ENCODE measurements around the gene HTR6. TPM values are rescaled to one million over a fixed set of nuclear protein-coding genes. Genes with fewer than 3 reads are reported as not detected.

The HTR6 gene
- total RNA-seq, 1 experiment from 2014 or later = 0.37 TPM

GRCh38 chr1:19708567-19709110 lies 44.0 kb downstream of the HTR6 start:
- Mint-ChIP-seq H3K4me1 (peaks cover 26 to 29% of the 10 kb centered on the region in 2 experiments), H3K27me3 (ENCODE audit: low read depth) (no peaks in the 10 kb centered on the region), H3K36me3 (ENCODE audit: insufficient read depth in 1 of 3, low read depth in 3 of 3) (no peaks in the 10 kb centered on the region), H3K9me3 (no peaks in the 10 kb centered on the region), H3K27ac (no peak overlapping the region), H3K4me3 (no peak overlapping the region)
- DNase-seq = no peak
- Histone ChIP-seq H3K18ac (ENCODE audit: insufficient read length, low read depth, low read length) (no peak overlapping the region), H3K4me2 (ENCODE audit: insufficient read depth, insufficient read length, low read length) (no peak overlapping the region), H2BK120ac (ENCODE audit: low read depth, low read length, poor library complexity, severe bottlenecking) (no peak overlapping the region), H3K14ac (ENCODE audit: insufficient read depth, low read length) (no peak overlapping the region), H3K9me3 (ENCODE audit: control insufficient read depth, low read depth, low read length) (no peaks in the 10 kb centered on the region), H4K5ac (ENCODE audit: insufficient read length, low read depth, low read length) (no peak overlapping the region), H3K23me2 (ENCODE audit: insufficient read length, low read depth, low read length, poor library complexity, severe bottlenecking) (no peaks in the 10 kb centered on the region), H3K4me1 (ENCODE audit: insufficient read depth, low read length) (peaks cover 4% of the 10 kb centered on the region; the same call in 1 of the 2 replicates), H2AK5ac (ENCODE audit: insufficient read length, low read length) (no peak overlapping the region), H3K79me1 (ENCODE audit: insufficient read depth, low read depth, low read length, poor library complexity, severe bottlenecking) (no peaks in the 10 kb centered on the region), H2BK20ac (ENCODE audit: low read depth, low read length, poor library complexity, severe bottlenecking) (no peak overlapping the region), H4K91ac (ENCODE audit: insufficient read length, low read depth, low read length) (no peak overlapping the region), H3K4ac (ENCODE audit: low read depth, low read length) (no peak overlapping the region), H3T11ph (ENCODE audit: low read length) (no peak overlapping the region), H2BK15ac (ENCODE audit: low read depth, low read length) (no peak overlapping the region), H3K23ac (ENCODE audit: insufficient read length, low read depth, low read length) (no peak overlapping the region), H3K9ac (ENCODE audit: extremely low read depth, insufficient read length, low read length) (no peak overlapping the region), H2BK5ac (ENCODE audit: insufficient read length, low read length) (no peak overlapping the region), H4K8ac (replicated peaks; ENCODE audit: insufficient read length, low read depth, low read length) (no peak overlapping the region), H2BK12ac (ENCODE audit: insufficient read length, low read depth, low read length) (no peak overlapping the region), H3K79me2 (ENCODE audit: insufficient read depth, low read length) (no peaks in the 10 kb centered on the region), H2AFZ (ENCODE audit: low read length) (no peak overlapping the region), H4K20me1 (ENCODE audit: control insufficient read depth, insufficient read depth, insufficient read length) (no peaks in the 10 kb centered on the region), H3K56ac (ENCODE audit: insufficient read length, low read depth, low read length) (no peak overlapping the region), H3K27ac (ENCODE audit: insufficient read length, low read depth, low read length) (no peak overlapping the region), H3K27me3 (ENCODE audit: insufficient read depth, low read length) (no peaks in the 10 kb centered on the region)
- WGBS (ENCODE audit: extremely low coverage, insufficient read length, low lambda C conversion rate) = no CpG with 5 or more reads among the region's 8 CpGs
- TF ChIP-seq CTCF (conservative IDR thresholded peaks at IDR 0.05) = no peak
